CD4-positive, alpha-beta T cell treated with Interleukin-6 for 4 hours (primary cell): ENCODE results near the gene DUOXA1.
"Not testable (repeated sequence)": the region's sequence is repeated elsewhere in the genome, so short reads cannot be mapped to it uniquely, and the experiment has no call there.

Experiments used
- DNase-seq: peaks from one replicate; pipeline ENCODE4 v3.0.0-alpha.2; 2020; ENCODE audit warnings: mixed read lengths

The DUOXA1 gene

DNA sequence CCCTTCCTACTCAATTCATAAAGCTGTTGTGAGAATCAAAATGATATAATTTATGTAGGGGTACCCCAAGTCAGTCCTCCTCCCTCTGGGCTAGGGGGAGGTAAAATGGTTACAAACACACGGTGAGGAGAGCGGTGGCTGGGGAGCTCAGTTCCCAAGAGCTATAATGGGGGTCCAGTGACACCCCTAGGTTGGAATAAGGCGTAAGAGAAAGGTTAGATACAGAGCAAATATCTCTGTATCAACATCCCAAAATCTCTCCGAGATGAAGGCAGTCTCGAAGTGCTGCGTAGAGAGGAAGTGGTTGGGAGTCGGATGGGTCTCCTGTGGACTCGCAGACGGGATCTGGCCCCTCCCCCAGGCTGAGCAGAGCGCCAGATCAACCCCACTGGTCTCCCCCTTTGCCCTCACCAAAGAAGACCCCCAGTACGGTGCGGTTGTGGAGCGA, 17.5 kb downstream of the DUOXA1 start:
- DNase-seq = no peak

- no peak for DNase-seq
These were observed 18.1 kb downstream of the DUOXA1 start for GRCh38 chr15:45111390-45112142.

DNA sequence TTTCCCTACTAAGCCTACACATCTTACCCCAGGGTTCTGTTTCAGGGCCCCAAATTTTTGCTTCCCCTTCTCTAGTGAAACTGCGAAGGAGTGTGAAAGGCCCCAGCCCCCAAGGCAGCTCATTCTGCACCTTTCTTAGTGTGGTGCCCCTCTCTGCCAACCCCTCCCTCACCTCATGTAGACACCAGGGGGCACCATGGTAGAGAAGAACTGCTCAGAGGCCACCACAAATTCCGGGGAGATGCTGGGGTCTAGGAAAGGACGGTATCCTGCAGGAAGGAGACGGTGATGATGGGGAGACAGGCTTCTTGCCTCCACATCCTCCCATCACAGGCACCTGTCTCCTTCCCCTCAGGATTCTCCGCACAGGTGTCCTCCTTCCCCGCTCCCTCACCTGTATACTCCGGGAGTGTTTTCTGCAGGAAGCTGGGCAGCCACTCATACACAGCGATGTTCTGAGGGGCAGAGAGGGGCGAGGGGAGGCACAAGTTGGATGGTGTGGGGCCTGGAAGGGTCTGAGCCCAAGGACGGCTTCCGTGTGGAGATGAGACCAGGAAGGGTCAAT, 19.3 kb downstream of the DUOXA1 start:
- DNase-seq = no peak

DNA sequence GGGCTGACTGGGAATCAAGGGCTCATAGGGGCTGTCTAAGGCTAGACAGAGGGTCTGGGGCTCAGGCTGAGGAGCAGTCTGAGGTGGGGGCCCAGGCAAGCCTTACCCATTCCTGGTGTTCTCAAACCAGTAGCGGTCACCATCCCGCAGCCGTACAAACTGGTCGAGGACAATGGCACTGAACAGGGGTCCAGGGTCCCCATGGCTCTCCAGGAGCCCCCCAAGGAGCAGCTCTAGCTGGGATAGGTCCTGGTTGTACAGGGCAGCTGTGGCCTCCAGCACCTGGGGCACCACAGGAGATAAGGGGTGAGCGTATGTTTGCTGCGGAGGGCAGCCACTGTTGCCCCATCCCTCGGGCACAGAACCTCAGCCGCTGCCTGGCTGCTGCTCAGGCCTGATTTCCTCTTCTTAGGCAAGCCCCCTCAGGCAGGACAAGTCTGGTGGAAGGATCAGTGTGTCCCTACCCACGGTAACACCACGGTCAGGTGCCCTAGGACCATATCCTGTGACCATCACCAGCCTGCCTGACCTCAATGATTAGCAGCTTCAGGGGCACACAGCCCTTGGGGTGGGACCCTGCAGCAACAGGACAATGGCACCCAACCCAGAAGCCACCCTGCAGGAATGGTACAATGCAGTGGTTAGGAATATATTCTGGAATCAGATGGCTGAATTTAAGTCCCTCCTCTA, 21.6 kb downstream of the DUOXA1 start:
- no peak for DNase-seq

DNA sequence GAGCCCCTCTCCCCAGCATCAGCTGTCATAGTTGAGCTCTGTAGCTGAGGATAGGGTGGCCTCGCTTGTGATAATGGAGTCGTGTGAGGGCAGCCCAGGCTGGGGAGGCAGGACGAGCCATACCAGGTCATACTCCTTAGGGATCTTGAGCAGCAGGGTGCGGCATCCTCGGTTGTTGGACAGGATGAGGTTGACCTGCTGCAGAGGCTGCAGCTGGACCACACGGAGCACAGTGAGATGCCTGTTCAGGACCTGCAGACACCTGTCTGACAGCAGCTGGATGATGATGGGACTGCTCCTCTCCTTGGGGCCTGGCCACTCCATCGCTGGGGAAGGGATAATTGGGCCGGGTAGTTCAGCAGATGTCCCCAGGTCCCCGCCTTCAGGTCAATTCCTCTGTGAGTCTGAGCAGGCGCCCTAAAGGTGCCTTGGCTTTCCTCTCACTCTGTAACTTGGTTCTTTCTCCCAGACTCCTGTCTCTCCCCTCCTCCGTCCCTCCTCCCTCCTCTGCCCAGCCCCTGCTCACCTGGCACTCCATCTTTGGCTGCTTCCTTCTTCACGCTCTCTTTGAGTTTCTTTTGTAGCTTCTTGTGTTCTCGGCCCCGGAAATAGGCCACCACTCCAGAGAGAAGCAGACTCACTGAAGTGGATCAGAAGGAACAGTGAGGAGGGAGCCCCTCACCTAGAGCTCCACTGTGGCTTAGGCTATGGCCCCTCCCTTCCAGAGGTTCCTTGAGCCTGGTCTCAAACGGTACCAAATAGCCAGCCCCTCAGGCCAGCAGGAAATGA, 23.5 kb downstream of the DUOXA1 start:
- DNase-seq = no peak

- no peak for DNase-seq
These were observed 24.1 kb downstream of the DUOXA1 start for GRCh38 chr15:45105586-45105985.

DNA sequence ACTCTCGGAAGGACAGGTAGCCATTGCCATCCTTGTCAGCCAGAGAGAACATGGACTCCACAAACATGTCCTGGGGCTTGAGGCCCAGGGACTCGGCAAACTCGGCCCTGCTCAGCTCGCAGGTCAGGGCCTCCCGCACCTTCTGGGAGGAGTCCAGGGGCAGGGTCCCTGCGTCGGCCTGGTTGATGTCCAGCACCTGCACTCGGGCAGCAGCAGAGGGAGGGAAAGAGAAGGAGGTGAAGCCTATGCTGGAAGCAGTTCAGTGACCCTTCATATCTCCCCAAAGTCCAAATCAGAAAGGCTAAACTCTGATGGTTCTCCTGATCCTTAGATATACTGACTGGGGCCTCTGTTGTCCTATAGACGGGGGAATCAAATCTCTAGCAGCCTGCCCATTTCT, 25.5 kb downstream of the DUOXA1 start:
- DNase-seq = not testable (repeated sequence)

- DNase-seq = no peak
These were observed 27.5 kb downstream of the DUOXA1 start for GRCh38 chr15:45102226-45102625.

DNA sequence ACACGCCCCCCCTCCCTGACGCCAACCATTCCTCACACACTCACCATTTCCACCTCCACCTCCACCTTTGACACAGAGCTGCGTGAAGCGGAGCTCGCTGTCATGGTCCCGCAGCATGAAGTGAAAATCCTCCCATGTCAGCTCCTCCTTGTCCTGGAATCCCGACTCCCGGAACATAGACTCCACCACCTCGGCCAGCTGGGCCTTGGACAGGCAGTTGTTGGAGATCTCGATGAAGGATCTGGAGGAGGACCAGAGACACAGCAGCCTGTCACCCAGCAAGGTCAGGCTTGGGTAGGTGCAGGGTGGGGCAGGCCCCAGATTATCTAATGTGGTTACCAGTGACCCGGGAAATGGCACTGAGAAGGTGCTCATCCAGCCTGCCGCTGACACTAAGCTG, 27.9 kb downstream of the DUOXA1 start:
- DNase-seq = no peak

DNA sequence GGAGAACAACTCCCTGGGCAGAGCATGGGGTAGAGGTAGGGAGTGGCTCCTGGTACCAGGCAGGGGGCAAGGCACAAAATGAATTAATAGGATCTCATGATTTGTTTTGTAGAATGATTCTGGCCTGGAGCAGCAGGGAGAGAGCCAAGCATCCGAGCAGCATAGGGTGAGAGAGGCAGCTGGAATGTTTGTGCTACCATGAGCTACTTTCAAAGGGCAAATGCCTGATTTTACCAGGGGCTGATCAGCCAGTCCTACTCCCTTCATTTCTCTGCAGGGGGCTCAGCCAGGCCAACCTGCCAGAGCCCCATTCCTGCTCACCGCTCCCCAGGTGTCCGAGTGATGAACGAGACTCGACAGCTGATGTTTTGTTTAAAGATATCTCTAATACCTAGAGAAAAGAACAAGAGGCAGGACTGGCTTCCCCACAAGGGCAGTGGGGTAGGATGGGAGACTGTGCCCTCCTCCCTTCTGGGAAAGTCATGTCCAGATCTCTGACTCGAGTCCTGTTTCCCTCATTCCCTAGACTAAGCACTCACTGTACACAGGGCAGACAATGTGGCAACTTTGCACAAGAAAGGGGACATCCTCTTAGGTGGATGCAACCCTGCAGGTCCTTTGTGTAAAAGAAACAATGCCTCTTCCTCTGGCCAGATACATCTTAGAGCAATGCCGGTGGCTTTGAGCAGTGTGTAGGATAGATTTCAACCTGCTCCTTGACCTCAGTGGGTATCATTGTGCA, 28.6 kb downstream of the DUOXA1 start:
- DNase-seq = no peak

GRCh38 chr15:45099549-45100165, 30.0 kb downstream of the DUOXA1 start:
- DNase-seq = no peak

DNA sequence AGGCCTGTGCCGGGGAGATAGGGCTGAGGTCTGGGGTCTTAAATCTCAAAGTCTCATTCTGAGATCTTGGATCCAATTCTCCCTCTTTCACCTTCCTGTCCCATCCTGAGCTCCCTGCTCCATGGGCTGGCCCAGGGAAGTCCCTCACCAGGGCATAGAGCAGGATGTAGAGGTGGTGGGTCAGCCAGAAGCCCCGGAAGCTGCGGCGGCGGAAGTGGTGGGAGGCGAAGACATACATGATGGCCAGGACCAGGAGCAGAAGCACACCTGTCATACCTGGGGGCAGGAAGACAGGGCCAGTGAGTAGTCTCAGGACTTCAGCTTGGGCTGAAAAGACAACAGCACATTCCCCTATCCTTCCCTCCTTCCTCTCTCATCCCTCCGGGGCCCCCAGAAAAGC, 32.2 kb downstream of the DUOXA1 start:
- no peak for DNase-seq

GRCh38 chr15:45095661-45096060, 34.0 kb downstream of the DUOXA1 start:
- DNase-seq = no peak

- DNase-seq = no peak
These were observed 35.3 kb downstream of the DUOXA1 start for GRCh38 chr15:45094358-45094730.

DNA sequence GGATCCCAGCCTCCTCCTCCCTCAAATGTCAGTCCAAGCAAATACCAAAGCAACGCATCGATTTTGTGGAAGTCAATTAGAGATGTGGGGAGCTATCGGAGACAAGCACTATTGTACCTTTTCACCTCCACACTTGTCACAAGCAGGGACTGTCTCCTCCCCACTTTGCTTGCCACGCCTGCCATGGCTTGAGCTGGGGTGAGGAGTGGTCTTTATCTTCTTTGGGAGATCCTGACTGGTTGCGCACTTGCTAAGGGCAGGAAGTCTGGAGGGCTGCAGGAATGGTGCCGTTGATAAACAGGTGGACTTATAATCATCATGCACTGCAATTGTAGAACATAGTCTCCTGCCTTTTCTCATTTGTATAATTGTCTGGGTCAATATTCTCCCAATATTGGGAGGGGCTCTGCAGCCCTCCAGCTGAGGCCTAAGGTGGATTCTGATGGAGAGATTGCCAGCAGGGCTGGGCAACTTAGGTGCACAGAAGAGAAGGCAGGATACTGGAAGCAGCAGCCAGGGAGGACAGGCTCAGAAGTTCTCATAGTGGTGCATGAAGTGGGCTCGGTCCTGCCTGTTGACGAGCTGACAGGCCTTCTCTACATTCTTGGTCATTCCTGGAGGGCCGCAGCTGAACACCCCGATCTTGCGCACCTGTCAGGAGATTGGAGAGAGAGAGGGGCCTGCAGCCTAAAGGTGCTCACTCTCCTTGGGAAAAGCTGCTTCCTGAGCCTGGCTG, 35.9 kb downstream of the DUOXA1 start:
- no peak for DNase-seq

DNA sequence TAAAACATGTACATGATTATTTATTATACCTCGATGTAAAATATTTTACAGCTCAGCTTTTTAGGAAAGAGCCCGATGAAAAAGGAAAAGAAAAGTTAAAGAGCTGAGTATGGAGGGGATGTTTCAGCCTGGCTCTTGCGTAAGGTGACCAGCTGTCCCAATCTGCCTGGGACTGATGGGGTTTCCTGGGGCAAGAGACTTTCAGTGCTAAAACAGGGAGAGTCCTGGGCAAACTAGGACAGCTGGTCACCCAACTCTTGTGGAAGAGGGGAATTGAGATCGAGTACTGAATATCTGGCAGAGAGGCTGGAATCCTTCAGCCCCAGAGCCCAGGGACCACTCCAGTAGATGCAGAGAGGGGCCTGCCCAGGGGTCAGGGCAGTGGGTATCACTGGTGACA, 36.7 kb downstream of the DUOXA1 start:
- DNase-seq = no peak

- DNase-seq = no peak
These were observed 38.1 kb downstream of the DUOXA1 start for GRCh38 chr15:45091576-45091975.

DNA sequence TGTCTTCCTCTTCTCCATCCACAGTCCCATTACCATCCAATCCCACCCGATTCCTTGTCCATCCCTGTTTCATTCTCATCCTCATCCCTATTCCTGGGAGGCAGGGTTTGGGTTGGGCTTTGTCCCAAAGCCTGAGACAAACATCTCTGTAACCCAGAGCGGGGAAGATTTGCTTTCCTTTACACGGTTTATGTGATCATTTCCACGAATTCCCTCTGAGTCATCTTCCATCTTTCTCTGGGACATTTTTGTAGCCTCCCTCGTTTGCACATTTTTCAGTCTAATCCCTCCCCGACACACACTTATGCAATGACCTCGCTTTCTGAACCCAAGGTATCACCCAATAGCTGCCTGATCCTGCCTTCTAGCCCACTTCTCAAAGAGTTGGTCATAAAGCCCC, 38.5 kb downstream of the DUOXA1 start:
- DNase-seq = no peak

- no peak for DNase-seq
These were observed 39.8 kb downstream of the DUOXA1 start for GRCh38 chr15:45089712-45090373.

GRCh38 chr15:45088801-45089711, 40.6 kb downstream of the DUOXA1 start:
- no peak for DNase-seq
